Keratinocyte (primary cell): ENCODE results near the gene SPDYE2. TPM values are rescaled to one million over a fixed set of nuclear protein-coding genes. Genes with fewer than 3 reads are reported as not detected.
"Not testable (repeated sequence)": the region's sequence is repeated elsewhere in the genome, so short reads cannot be mapped to it uniquely, and the experiment has no call there.

Experiments used
- DNase-seq: peaks from one replicate; pipeline ENCODE4 v3.0.0-alpha.2; 2011; ENCODE audit warnings: low read depth, missing footprints, low spot score
- FAIRE-seq: peaks from 2 replicates; lab custom pipeline; 2011; peaks lifted over from hg19 to GRCh38; lab: Jason Lieb, UNC
- H2AFZ ChIP-seq: 2 replicates; pipeline ENCODE4 v1.6.0; 2012; ENCODE audit warnings: low read length, control low read depth, inconsistent platforms; ENCODE audit not compliant: control insufficient read depth
- H3K27ac ChIP-seq: 2 replicates; pipeline ENCODE4 v1.5.1; 2011; ENCODE audit warnings: low read length; ENCODE audit not compliant: control insufficient read depth, insufficient read depth
- H3K27me3 ChIP-seq: 3 replicates; pipeline ENCODE4 v1.6.0; 2011; ENCODE audit warnings: low read length; ENCODE audit not compliant: control insufficient read depth, insufficient read depth; ENCODE audit errors: extremely low read depth
- H3K36me3 ChIP-seq, 2 experiments: 2 replicates in 1 of 2; 3 replicates in 1 of 2; pipeline ENCODE4 v1.5.1; 2011; ENCODE audit warnings: low read length in 2 of 2, mild to moderate bottlenecking in 1 of 2; ENCODE audit not compliant: control insufficient read depth in 2 of 2, insufficient read depth in 2 of 2; ENCODE audit errors: extremely low read depth in 1 of 2
- H3K4me1 ChIP-seq: 3 replicates; pipeline ENCODE4 v1.5.1; 2011; ENCODE audit warnings: low read length; ENCODE audit not compliant: control insufficient read depth, insufficient read depth; ENCODE audit errors: extremely low read depth
- H3K4me2 ChIP-seq: 3 replicates; pipeline ENCODE4 v1.6.0; 2011; ENCODE audit warnings: low read depth, low read length; ENCODE audit not compliant: control insufficient read depth, insufficient read depth; ENCODE audit errors: extremely low read depth
- H3K4me3 ChIP-seq, 3 experiments: fragments of 200-600 bp in 1 of 3; sonication (generic) in 1 of 3; 2 replicates in 2 of 3; 3 replicates in 1 of 3; pipeline ENCODE4 v1.5.1; 2011 to 2016; ENCODE audit warnings: low read length in 3 of 3, mild to moderate bottlenecking in 3 of 3, control low read depth in 2 of 3, inconsistent platforms in 1 of 3, low read depth in 1 of 3, mixed read lengths in 1 of 3, mixed run types in 1 of 3, moderate library complexity in 1 of 3; ENCODE audit not compliant: control insufficient read depth in 2 of 3, insufficient read depth in 2 of 3; ENCODE audit errors: extremely low read depth in 1 of 3
- H3K79me2 ChIP-seq: 2 replicates; pipeline ENCODE4 v1.6.0; 2012; ENCODE audit warnings: low read length; ENCODE audit not compliant: control insufficient read depth, insufficient read depth
- H3K9ac ChIP-seq: 3 replicates; pipeline ENCODE4 v1.6.0; 2011; ENCODE audit warnings: low read length; ENCODE audit not compliant: control insufficient read depth, insufficient read depth; ENCODE audit errors: extremely low read depth
- H3K9me1 ChIP-seq: 3 replicates; pipeline ENCODE4 v1.6.0; 2011; ENCODE audit warnings: low read length; ENCODE audit not compliant: control insufficient read depth, insufficient read depth; ENCODE audit errors: extremely low read depth
- H3K9me3 ChIP-seq: 2 replicates; pipeline ENCODE4 v1.5.1; 2012; ENCODE audit warnings: low read depth, low read length; ENCODE audit not compliant: control insufficient read depth
- H4K20me1 ChIP-seq: 3 replicates; pipeline ENCODE4 v1.6.0; 2011; ENCODE audit warnings: low read length; ENCODE audit not compliant: control insufficient read depth, insufficient read depth; ENCODE audit errors: extremely low read depth
- dilution Hi-C: fragments of 300-500 bp; cut with MboI; formaldehyde crosslinking; loops from one replicate; pipeline ENCODE4 v1.7.0; 2020; ENCODE audit warnings: low sequenced_read_pairs; ENCODE audit not compliant: extremely low pct_ligation_motif_present
- polyA plus RNA-seq, 5 experiments: library from polyadenylated mRNA; depleted of rRNA in 3 of 5; stranded (reverse) in 3 of 5; stranded (forward) in 1 of 5; unstranded in 1 of 5; fragments of >200 nt; gene quantifications; 1 replicate in 1 of 5; 2 replicates in 3 of 5; 3 replicates in 1 of 5; pipeline versions ENCODE4 v1.2.1 to v1.2.3, GENCODE V29; 2011 to 2012; ENCODE audit warnings: missing spikeins in 2 of 5, low read depth in 1 of 5, low replicate concordance in 1 of 5

Gene SPDYE2
- polyA plus RNA-seq, 1 donor (not counting 4 experiments of a cell fraction or from before 2014, with no cell fraction given), result not detected

DNA sequence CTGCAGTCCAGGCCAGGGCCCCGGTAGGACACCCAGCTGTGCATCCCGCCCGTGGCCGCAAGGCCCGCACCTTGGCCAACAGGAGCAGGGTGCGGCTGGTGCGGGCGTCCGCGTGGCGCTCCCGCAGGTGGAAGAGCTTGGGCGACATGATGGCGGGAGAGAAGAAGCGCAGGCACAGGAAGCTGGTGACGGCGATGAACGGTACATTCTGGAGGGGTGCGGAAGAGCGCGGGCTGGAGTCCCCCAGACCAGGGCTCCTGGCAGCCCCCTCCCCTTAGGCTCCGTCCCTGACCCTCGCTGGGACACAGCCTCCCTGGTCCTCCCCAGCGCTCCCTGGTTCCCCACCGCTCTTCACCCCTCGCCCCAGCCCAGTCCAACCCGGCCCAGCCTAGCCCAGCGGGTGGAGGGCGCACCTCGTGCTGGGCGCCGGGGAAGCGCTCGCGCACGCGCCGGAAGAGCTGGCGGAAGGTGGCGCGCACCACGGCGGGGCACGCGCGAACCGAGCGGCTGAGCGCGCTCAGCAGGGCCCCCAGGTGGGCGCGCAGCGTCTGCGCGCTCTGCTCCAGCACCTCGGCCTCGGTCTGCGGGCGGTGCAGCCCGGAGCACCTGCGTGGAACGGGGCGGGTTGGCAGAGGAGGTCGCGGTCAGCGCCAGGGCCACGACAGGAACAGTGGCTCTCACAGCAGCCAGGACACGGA, 42.8 kb downstream of the SPDYE2 start:
- H3K4me3 ChIP-seq, FAIRE-seq, dilution Hi-C loops, H4K20me1 ChIP-seq, H3K9ac ChIP-seq, H3K79me2 ChIP-seq, H3K9me1 ChIP-seq, H3K27me3 ChIP-seq, H3K4me1 ChIP-seq, H3K36me3 ChIP-seq, H2AFZ ChIP-seq, H3K9me3 ChIP-seq, H3K4me2 ChIP-seq, H3K27ac ChIP-seq, DNase-seq: not testable (repeated sequence)

DNA sequence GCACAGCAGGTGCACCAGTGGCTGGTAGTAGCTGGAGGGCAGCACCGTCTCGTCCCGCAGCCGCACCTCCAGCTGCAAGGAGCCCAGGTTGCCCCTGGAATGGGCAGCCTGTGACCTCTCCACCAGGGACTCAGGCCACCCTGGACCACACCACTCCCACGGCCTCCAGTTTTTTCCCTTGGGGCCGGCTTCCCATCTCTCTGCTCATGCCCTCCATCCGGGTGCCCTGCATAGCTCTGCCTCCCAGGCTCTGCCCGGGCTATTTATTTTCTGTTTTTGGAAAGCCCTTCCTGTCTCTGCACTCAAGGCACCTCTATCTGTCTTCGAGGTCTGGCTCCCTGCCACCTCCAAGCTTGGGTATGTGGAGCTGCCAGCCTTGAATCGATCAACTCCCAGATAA, 45.0 kb downstream of the SPDYE2 start:
- FAIRE-seq, H3K36me3 ChIP-seq, H3K9me3 ChIP-seq, H4K20me1 ChIP-seq, DNase-seq, H3K4me3 ChIP-seq, H3K79me2 ChIP-seq, H3K9ac ChIP-seq, H3K4me1 ChIP-seq, H3K27me3 ChIP-seq, H3K27ac ChIP-seq, H2AFZ ChIP-seq, H3K4me2 ChIP-seq, H3K9me1 ChIP-seq, dilution Hi-C loops: not testable (repeated sequence)

DNA sequence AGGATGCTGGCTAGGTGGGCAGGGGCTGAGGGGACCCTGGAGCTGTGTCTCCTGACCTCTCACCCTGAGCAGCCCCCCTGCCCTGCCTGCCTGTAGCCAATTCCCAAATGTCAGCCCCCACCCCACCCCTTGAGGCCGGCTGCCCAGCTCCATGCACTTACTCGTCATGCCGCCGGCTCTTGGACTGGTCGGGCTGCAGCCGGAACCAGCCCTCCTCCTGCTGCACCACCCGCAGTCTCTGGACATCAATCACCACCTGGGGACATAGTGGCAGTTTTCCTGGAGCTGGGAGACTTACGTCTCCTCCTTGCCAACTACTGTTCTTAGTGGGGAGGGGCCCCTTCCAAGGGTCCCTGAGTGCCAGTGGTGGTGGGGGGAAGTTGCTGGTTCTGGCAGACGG, 48.7 kb downstream of the SPDYE2 start:
- H2AFZ ChIP-seq, H3K36me3 ChIP-seq, H3K4me1 ChIP-seq, FAIRE-seq, dilution Hi-C loops, H4K20me1 ChIP-seq, H3K27me3 ChIP-seq, DNase-seq, H3K4me2 ChIP-seq, H3K9me3 ChIP-seq, H3K4me3 ChIP-seq, H3K79me2 ChIP-seq, H3K27ac ChIP-seq, H3K9me1 ChIP-seq, H3K9ac ChIP-seq: not testable (repeated sequence)

DNA sequence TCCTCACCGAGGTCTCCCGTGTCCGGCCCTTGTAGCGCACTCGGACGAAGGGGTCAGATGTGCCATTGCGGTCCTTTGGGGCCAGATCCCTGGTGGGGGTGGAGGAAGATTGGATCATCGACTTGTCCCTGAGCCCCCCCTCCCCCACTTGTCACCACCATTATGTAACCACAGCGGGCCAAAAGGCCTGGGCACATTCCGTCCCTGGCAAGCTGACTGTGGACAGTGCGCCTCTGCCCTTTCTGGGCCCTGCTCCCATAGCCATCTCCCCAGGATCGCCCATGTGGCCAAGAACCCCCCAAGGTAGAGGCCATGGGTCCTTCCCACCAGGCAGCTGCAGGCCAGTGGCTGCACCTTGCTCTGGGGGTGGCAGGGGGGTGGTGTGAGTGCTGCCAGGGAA, 51.3 kb downstream of the SPDYE2 start:
- H3K9me3 ChIP-seq, H4K20me1 ChIP-seq, H3K36me3 ChIP-seq, H3K4me1 ChIP-seq, H2AFZ ChIP-seq, DNase-seq, dilution Hi-C loops, H3K79me2 ChIP-seq, H3K4me2 ChIP-seq, H3K9ac ChIP-seq, H3K27ac ChIP-seq, H3K9me1 ChIP-seq, H3K27me3 ChIP-seq, FAIRE-seq, H3K4me3 ChIP-seq: not testable (repeated sequence)

DNA sequence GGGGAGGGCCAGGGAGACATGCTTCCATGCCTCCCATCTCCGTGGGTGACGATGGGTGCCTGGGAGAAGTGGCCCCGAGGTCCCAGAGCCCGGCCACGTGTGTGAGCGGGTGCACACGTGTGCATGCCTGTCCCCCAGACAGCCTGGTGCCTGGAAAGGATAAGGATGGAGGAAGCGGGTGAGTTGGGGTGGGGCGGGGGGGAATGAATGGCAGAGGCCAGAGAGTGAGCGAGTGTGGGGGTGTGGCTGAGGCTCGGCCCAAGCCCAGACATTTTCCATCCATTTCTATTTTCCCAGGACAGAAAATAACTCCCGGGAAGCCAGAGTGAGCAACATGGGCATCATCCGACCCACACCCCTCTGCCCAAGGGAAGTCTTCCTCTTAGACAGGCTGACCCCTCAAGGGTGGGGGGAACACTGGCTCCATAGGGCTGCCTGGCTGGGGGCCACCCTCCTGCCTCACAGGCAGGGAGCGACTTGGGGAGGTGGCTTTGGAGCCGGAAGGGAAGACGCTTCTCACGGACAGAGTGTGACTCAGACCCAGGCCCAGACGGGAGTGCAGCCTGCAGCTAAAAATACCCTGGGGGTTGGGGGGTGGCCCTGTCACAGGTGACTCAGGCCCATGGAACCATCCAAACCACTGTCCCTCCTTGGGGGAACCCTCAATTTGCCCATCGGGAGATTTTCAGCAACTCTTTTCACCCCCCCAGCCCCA, 53.6 kb downstream of the SPDYE2 start:
- H3K27me3 ChIP-seq, H3K9ac ChIP-seq, dilution Hi-C loops, H3K36me3 ChIP-seq, DNase-seq, H3K27ac ChIP-seq, H3K79me2 ChIP-seq, H3K4me1 ChIP-seq, H4K20me1 ChIP-seq, H2AFZ ChIP-seq, H3K9me3 ChIP-seq, H3K9me1 ChIP-seq, H3K4me2 ChIP-seq, H3K4me3 ChIP-seq, FAIRE-seq: not testable (repeated sequence)
